ENCODE data around the gene NF1.

GRCh38 chr17:31126318-31126717 is 31.5 kb downstream of the NF1 start:
- TF ChIP-seq, protein P1, sequence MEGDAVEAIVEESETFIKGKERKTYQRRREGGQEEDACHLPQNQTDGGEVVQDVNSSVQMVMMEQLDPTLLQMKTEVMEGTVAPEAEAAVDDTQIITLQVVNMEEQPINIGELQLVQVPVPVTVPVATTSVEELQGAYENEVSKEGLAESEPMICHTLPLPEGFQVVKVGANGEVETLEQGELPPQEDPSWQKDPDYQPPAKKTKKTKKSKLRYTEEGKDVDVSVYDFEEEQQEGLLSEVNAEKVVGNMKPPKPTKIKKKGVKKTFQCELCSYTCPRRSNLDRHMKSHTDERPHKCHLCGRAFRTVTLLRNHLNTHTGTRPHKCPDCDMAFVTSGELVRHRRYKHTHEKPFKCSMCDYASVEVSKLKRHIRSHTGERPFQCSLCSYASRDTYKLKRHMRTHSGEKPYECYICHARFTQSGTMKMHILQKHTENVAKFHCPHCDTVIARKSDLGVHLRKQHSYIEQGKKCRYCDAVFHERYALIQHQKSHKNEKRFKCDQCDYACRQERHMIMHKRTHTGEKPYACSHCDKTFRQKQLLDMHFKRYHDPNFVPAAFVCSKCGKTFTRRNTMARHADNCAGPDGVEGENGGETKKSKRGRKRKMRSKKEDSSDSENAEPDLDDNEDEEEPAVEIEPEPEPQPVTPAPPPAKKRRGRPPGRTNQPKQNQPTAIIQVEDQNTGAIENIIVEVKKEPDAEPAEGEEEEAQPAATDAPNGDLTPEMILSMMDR (IDR thresholded peaks at IDR 0.05; ENCODE audit: insufficient read depth, low read depth, low read length), result no peak
- no peak for TF ChIP-seq EZH2 (IDR thresholded peaks at IDR 0.05; ENCODE audit: insufficient read depth, low read length)

All from astrocyte (in vitro differentiated cells and primary cell).